HepG2 (cell line): ENCODE data around the gene AHRR. TPM values are rescaled to one million over a fixed set of nuclear protein-coding genes. Genes with fewer than 3 reads are reported as not detected.

Source experiments
- ATAC-seq: fragments of 200-7000 bp; cut with Tn5 transposase; 3 replicates; pipeline ENCODE4 v1.9.1; 2020; ENCODE audit warnings: mild to moderate bottlenecking, moderate library complexity
- BruUV-seq: library from RNA; stranded (reverse); fragments of 400-500 nt; replicated peaks from 2 replicates; lab custom pipeline; 2021; lab: Mats Ljungman, UMichigan
- CTCF ChIA-PET: fragments of 300-600 bp; formaldehyde crosslinking; extraction: SDS; loops from one replicate; lab custom pipeline; 2021; ENCODE audit warnings: low total read pairs, inconsistent platforms, low intra/inter-chr PET ratio; lab: Yijun Ruan, JAX
- POLR2A ChIA-PET: fragments of 350-600 bp; sonication (Branson Sonifier 250); formaldehyde crosslinking; loops from one replicate; lab custom pipeline; 2020; ENCODE audit warnings: antibody characterized with exemption, inconsistent platforms; lab: Yijun Ruan, JAX
- DNase-seq: peaks from one replicate; pipeline ENCODE4 v3.0.0-alpha.2; 2015; ENCODE audit warnings: low spot score
- FAIRE-seq: peaks from 3 replicates; lab custom pipeline; 2011; peaks lifted over from hg19 to GRCh38; lab: Jason Lieb, UNC
- H2AFZ ChIP-seq: one replicate; pipeline ENCODE4 v1.6.1; 2011; ENCODE audit warnings: low read length, inconsistent platforms
- H3K27ac ChIP-seq: fragments of 300-600 bp; 3 replicates; pipeline ENCODE4 v1.8.0; 2011; ENCODE audit warnings: mixed run types, mild to moderate bottlenecking, mixed read lengths, low read length, inconsistent platforms; ENCODE audit not compliant: insufficient read depth; ENCODE audit errors: extremely low read length
- H3K27me3 ChIP-seq, 2 experiments: fragments of 200-600 bp in 1 of 2; 2 replicates in 1 of 2; 3 replicates in 1 of 2; pipeline versions ENCODE4 v1.6.0 to v1.8.0; 2011; ENCODE audit warnings: low read length in 2 of 2, mild to moderate bottlenecking in 2 of 2, moderate library complexity in 2 of 2, inconsistent platforms in 1 of 2; ENCODE audit not compliant: insufficient read depth in 2 of 2, control insufficient read depth in 1 of 2
- H3K36me3 ChIP-seq, 2 experiments: fragments of 200-600 bp in 1 of 2; replicated peaks in 1 of 2; 2 replicates in 1 of 2; 3 replicates in 1 of 2; pipeline versions ENCODE4 v1.5.1 to v1.8.0; 2011; ENCODE audit warnings: low read length in 2 of 2, inconsistent platforms in 1 of 2; ENCODE audit not compliant: insufficient read depth in 2 of 2, control insufficient read depth in 1 of 2
- H3K4me1 ChIP-seq: 2 replicates; pipeline ENCODE4 v1.5.1; 2012; ENCODE audit warnings: low read length, inconsistent platforms; ENCODE audit not compliant: insufficient read depth
- H3K4me2 ChIP-seq: 2 replicates; pipeline ENCODE4 v1.6.0; 2011; ENCODE audit warnings: low read depth, low read length, inconsistent platforms
- H3K4me3 ChIP-seq, 3 experiments: fragments of 200-600 bp in 1 of 3; sonication (generic), shearing (Covaris generic) in 1 of 3; replicated peaks in 1 of 3; 2 replicates each; pipeline ENCODE4 v1.5.1; 2011 to 2016; ENCODE audit warnings: low read length in 3 of 3, inconsistent platforms in 2 of 3, low read depth in 2 of 3, mild to moderate bottlenecking in 2 of 3, control low read depth in 1 of 3, mixed read lengths in 1 of 3; ENCODE audit not compliant: insufficient read depth in 1 of 3
- H3K79me2 ChIP-seq: one replicate; pipeline ENCODE4 v1.6.1; 2011; ENCODE audit warnings: low read length, inconsistent platforms; ENCODE audit not compliant: insufficient read depth
- H3K9ac ChIP-seq: 2 replicates; pipeline ENCODE4 v1.6.0; 2011; ENCODE audit warnings: mild to moderate bottlenecking, low read depth, low read length, inconsistent platforms; ENCODE audit not compliant: insufficient read depth
- H3K9me3 ChIP-seq: 2 replicates; pipeline ENCODE4 v1.5.1; 2012; ENCODE audit warnings: mild to moderate bottlenecking, low read length
- H4K20me1 ChIP-seq: 2 replicates; pipeline ENCODE4 v1.6.0; 2011; ENCODE audit warnings: inconsistent platforms, mild to moderate bottlenecking, low read length, moderate library complexity; ENCODE audit not compliant: insufficient read depth
- MAFF ChIP-seq: IDR thresholded peaks from 2 replicates; pipeline ENCODE4 v1.6.1; 2011; ENCODE audit warnings: low read depth, low read length, improper control_type of control experiment
- ZNF615 ChIP-seq: sonication (generic); formaldehyde crosslinking; IDR thresholded peaks from 2 replicates; pipeline ENCODE4 v1.5.0; 2020; ENCODE audit warnings: mild to moderate bottlenecking, missing genetic modification reagents, borderline replicate concordance
- WGBS: methylation state at CpG from one replicate; pipeline ENCODE4 v1.1.6; 2017; ENCODE audit warnings: low lambda C conversion rate; 5-methylcytosine and 5-hydroxymethylcytosine counted together
- in situ Hi-C: cut with HindIII; loops from 2 replicates; pipeline ENCODE4 v1.10.0; 2017; ENCODE audit warnings: low pct_unique_long_range_greater_than_20kb; ENCODE audit not compliant: extremely low pct_ligation_motif_present
- intact Hi-C: fragments of 100-400 bp; cut with micrococcal nuclease; formaldehyde crosslinking; loops from one replicate; pipeline ENCODE4 v1.10.0; 2022; ENCODE audit not compliant: unreplicated experiment
- polyA plus RNA-seq, 8 experiments: library from polyadenylated mRNA; depleted of rRNA in 3 of 8; stranded (reverse) in 7 of 8; unstranded in 1 of 8; fragments of >200 nt; fragmentation: Illumina TruSeq in 4 of 8; extraction: Trizol in 4 of 8; gene quantifications; 2 replicates each; pipeline versions ENCODE4 v1.2.1 to v1.2.3, GENCODE V29; 2011 to 2016; ENCODE audit warnings: low read depth in 4 of 8, missing spikeins in 1 of 8, mixed read lengths in 1 of 8; ENCODE audit not compliant: insufficient read depth in 1 of 8
- total RNA-seq, 5 experiments: library from RNA; depleted of rRNA; stranded (reverse); fragments of >200 nt; fragmentation: Illumina TruSeq; extraction: Trizol; gene quantifications; 2 replicates each; pipeline ENCODE4 v1.2.3, GENCODE V29; 2016; ENCODE audit warnings: low read depth in 1 of 5
- TF ChIP-seq, protein P1 (sequence below): fragments of 450-650 bp; IDR thresholded peaks from 2 replicates; pipeline ENCODE4 v1.6.1; 2016

Gene AHRR
- total and polyA plus RNA-seq, 2 of the 13 experiments (the other 11 are each of a cell fraction or from before 2014, with no cell fraction given) = 0.28 to 0.35 TPM

DNA sequence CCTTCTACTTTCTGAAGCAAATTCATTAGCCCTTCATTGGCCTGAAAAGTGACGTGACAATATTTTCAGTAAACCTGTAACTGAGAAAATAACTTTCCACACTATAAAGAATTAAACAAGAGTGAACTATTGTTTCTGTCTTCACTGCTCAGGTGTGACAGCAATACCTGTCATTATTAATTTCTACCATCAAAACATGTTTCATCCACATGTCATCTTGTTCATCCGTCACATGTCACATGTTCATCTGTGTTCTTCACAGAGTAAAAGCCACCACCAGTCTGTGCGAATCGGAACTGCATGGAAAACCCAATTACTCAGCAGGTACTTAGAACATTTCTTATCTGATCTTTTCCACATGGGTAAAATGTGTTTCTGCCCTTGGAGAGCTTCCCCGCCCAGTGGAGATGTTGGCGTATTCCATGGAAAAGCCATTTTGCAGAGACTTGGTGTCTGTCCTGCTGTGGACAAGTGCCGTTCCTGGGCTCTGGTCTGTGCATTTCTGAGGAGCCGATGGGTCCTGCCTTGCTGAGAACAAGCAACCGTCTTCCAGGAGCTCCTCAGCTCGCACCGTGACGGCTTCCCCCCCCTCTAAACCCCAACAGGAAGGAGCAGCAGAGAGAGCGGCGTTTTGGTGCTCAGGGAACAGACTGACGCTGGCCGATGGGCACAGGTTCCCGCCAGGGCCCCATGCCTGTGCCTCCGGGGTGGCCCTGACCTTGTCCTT lies 110.8 kb downstream of the AHRR start:
- in situ Hi-C loops = no loop called here
- POLR2A ChIA-PET = no interaction called here

More for the DNA sequence above, 110.8 kb downstream of the AHRR start:
- FAIRE-seq (no peak), ATAC-seq (no peak), DNase-seq (no peak)
- H3K4me1 ChIP-seq = peaks cover 10% of the 10 kb centered on the region
- CTCF ChIA-PET = no interaction called here
- H3K36me3 ChIP-seq = no peaks in the 10 kb centered on the region
- H4K20me1 ChIP-seq = no peaks in the 10 kb centered on the region
- TF ChIP-seq, protein P1, sequence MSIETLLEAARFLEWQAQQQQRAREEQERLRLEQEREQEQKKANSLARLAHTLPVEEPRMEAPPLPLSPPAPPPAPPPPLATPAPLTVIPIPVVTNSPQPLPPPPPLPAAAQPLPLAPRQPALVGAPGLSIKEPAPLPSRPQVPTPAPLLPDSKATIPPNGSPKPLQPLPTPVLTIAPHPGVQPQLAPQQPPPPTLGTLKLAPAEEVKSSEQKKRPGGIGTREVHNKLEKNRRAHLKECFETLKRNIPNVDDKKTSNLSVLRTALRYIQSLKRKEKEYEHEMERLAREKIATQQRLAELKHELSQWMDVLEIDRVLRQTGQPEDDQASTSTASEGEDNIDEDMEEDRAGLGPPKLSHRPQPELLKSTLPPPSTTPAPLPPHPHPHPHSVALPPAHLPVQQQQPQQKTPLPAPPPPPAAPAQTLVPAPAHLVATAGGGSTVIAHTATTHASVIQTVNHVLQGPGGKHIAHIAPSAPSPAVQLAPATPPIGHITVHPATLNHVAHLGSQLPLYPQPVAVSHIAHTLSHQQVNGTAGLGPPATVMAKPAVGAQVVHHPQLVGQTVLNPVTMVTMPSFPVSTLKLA = peak; percentile 53; the same call in 1 of the 2 replicates
- TF ChIP-seq MAFF (no peak), ZNF615 (no peak)
- H3K9me3 ChIP-seq = no peaks in the 10 kb centered on the region
- no peaks in the 10 kb centered on the region for H3K79me2 ChIP-seq
- no peak overlapping the region for H3K4me3 ChIP-seq
- 66% methylated on average over 18 of the region's 18 CpGs for WGBS
- H2AFZ ChIP-seq = no peak overlapping the region
- H3K4me2 ChIP-seq = no peak overlapping the region
- H3K27ac ChIP-seq = no peak overlapping the region
- 0 out of 5 replicates have a peak, but pooled peaks cover 0 to 2% of the 10 kb centered on the region in 2 experiments for H3K27me3 ChIP-seq
- intact Hi-C loops = loop anchor here (5.0 kb wide), 1 partner anchor 115 kb away; no protein-coding TSS in a partner anchor
- BruUV-seq = no TSS peak
- H3K9ac ChIP-seq = no peak overlapping the region
